Progenitor cell of endocrine pancreas (in vitro differentiated cells): Measurements from ENCODE around the gene RFK. TPM values are rescaled to one million over a fixed set of nuclear protein-coding genes. Genes with fewer than 3 reads are reported as not detected.

ENCODE experiments used
- DNase-seq: peaks from one replicate; pipeline ENCODE4 v3.0.0; 2021; ENCODE audit warnings: low spot score; ENCODE audit not compliant: unreplicated experiment
- H3K27ac Mint-ChIP-seq: 2 replicates; pipeline ENCODE4 v1.8.0; 2021; ENCODE audit warnings: mild to moderate bottlenecking, moderate library complexity, mixed read lengths
- H3K27me3 Mint-ChIP-seq: 2 replicates; pipeline ENCODE4 v1.8.0; 2021; ENCODE audit warnings: mixed read lengths
- H3K36me3 Mint-ChIP-seq: 2 replicates; pipeline ENCODE4 v1.8.0; 2022; ENCODE audit warnings: mixed read lengths; ENCODE audit not compliant: insufficient read depth
- H3K4me1 Mint-ChIP-seq: 2 replicates; pipeline ENCODE4 v1.8.0; 2021; ENCODE audit warnings: low read depth, mixed read lengths
- H3K4me3 Mint-ChIP-seq: 2 replicates; pipeline ENCODE4 v1.8.0; 2021; ENCODE audit warnings: low read depth, mild to moderate bottlenecking, moderate library complexity, mixed read lengths
- H3K9me3 Mint-ChIP-seq: 2 replicates; pipeline ENCODE4 v1.8.0; 2021; ENCODE audit warnings: low read depth, mixed read lengths
- CTCF ChIP-seq: fragments of 200-600 bp; sonication (generic); IDR thresholded peaks from one replicate; pipeline ENCODE4 v1.5.0; 2021; ENCODE audit warnings: antibody characterized with exemption, mild to moderate bottlenecking; ENCODE audit not compliant: unreplicated experiment
- total RNA-seq: library from RNA; stranded (reverse); gene quantifications from 2 replicates; pipeline ENCODE4 v1.2.1, GENCODE V29; 2021

The RFK gene
- total RNA-seq, 1 donor from 2014 or later: 17.0 TPM

DNA sequence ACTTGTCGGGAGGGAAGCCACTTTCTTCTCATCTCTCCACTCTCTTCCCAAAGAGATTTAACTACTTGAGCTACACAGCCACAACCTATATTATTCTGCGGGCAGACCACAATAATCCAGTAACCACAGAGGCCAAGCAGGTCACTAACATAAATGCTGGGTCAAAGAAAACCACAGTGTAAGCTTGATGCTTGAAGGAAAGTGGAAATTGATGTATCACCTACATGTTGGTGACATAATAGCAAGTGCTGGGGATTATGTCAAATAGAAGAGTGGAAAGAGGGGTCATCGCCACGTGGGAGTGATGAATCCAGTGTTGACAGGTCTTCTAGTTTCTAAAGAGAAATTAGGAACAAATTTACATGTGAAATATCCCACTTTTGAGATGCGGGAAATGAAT, 40.9 kb downstream of the RFK start:
- no peak for TF ChIP-seq CTCF
- Mint-ChIP-seq H3K4me1 (peaks cover 6% of the 10 kb centered on the region), H3K36me3 (no peaks in the 10 kb centered on the region), H3K27me3 (peaks cover 8% of the 10 kb centered on the region), H3K9me3 (peaks cover 2% of the 10 kb centered on the region), H3K27ac (no peak overlapping the region), H3K4me3 (no peak overlapping the region)
- no peak for DNase-seq

GRCh38 chr9:76352026-76352620, 42.1 kb downstream of the RFK start:
- Mint-ChIP-seq H3K4me1 (peaks cover 6% of the 10 kb centered on the region), H3K9me3 (peaks cover 2% of the 10 kb centered on the region), H3K36me3 (no peaks in the 10 kb centered on the region), H3K27me3 (peaks cover 8% of the 10 kb centered on the region), H3K27ac (no peak overlapping the region), H3K4me3 (no peak overlapping the region)
- no peak for DNase-seq
- no peak for TF ChIP-seq CTCF

DNA sequence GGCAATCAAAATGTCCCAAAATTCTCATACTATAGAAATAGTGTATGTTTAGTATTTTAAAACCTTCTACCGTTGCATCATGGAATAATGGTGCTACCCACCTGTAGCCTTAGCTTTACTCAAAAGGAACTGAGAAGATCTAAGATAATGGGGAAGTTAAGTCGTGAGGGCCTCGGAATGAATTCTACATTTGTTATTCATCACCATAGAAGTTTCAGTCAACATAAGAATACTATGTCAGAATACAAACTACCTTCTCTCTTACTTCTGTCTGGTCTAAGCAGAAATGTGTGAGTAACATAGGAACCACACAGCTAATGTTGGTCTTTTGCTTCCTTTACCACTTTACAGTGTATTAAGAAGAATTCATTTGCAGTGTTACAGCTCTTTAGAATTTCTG, 43.2 kb downstream of the RFK start:
- Mint-ChIP-seq H3K27me3 (peaks cover 7% of the 10 kb centered on the region), H3K4me1 (peaks cover 1% of the 10 kb centered on the region), H3K4me3 (no peak overlapping the region), H3K27ac (no peak overlapping the region), H3K36me3 (no peaks in the 10 kb centered on the region), H3K9me3 (peaks cover 2% of the 10 kb centered on the region)
- TF ChIP-seq CTCF: no peak
- DNase-seq: no peak

GRCh38 chr9:76349865-76350264, 44.4 kb downstream of the RFK start:
- no peak for DNase-seq
- no peak for TF ChIP-seq CTCF
- Mint-ChIP-seq H3K4me1 (no peaks in the 10 kb centered on the region), H3K36me3 (no peaks in the 10 kb centered on the region), H3K9me3 (peaks cover 2% of the 10 kb centered on the region), H3K27ac (no peak overlapping the region), H3K27me3 (peaks cover 6% of the 10 kb centered on the region), H3K4me3 (no peak overlapping the region)

DNA sequence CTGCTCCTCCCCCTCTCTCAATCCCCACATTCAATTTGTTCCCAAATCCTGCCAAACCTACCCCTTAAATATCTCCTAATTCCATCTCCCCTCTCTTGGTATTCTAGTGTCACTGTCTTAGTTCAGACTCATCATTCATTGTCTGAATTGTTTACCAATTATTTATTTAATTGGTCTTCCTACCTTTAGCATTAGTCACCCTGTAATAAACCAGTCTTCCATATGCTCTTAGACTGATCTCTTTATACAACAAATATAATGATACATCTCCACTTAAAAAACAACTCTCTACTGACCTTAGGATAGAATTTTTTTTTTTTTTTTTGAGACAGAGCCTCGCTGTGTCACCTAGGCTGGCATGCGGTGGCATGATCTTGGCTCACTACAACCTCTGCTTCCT, 51.4 kb downstream of the RFK start:
- H3K4me1 Mint-ChIP-seq: no peaks in the 10 kb centered on the region
- DNase-seq: no peak
- no peaks in the 10 kb centered on the region for H3K36me3 Mint-ChIP-seq
- peaks cover 26% of the 10 kb centered on the region for H3K27me3 Mint-ChIP-seq
- H3K27ac Mint-ChIP-seq: no peak overlapping the region
- TF ChIP-seq CTCF: no peak
- peaks cover 4% of the 10 kb centered on the region for H3K9me3 Mint-ChIP-seq
- no peak overlapping the region for H3K4me3 Mint-ChIP-seq
